Colonic mucosa (tissue), 4 donors: ENCODE measurements around the gene FAM13A. TPM values are rescaled to one million over a fixed set of nuclear protein-coding genes. Genes with fewer than 3 reads are reported as not detected.

Experiments
- DNase-seq: peaks from one replicate; pipeline ENCODE4 v3.0.0-alpha.2; 2020
- H3K27ac ChIP-seq: fragments of 200-600 bp; one replicate; pipeline ENCODE4 v1.8.0; 2021
- H3K27me3 ChIP-seq: fragments of 200-600 bp; one replicate; pipeline ENCODE4 v1.8.0; 2021
- H3K36me3 ChIP-seq: fragments of 200-600 bp; one replicate; pipeline ENCODE4 v1.8.0; 2021
- H3K4me1 ChIP-seq: fragments of 200-600 bp; one replicate; pipeline ENCODE4 v1.8.0; 2021; ENCODE audit warnings: mild to moderate bottlenecking
- H3K4me3 ChIP-seq: fragments of 200-600 bp; one replicate; pipeline ENCODE4 v1.8.0; 2021
- H3K9ac ChIP-seq, 2 donors: one replicate each; pipeline ENCODE4 v1.7.0; 2013; ENCODE audit warnings: control low read depth in 2 of 2, low read depth in 2 of 2, low read length in 2 of 2
- H3K9me3 ChIP-seq: fragments of 200-600 bp; one replicate; pipeline ENCODE4 v1.8.0; 2021
- intact Hi-C: fragments of 100-400 bp; cut with DNase I; formaldehyde crosslinking; loops from one replicate; pipeline ENCODE4 v1.14.1; 2022
- total RNA-seq, 2 donors: library from RNA; stranded (reverse); fragmentation: NEBNext Ultra II Directional in 1 of 2; extraction: Animal tissue kit (Norgen Biotek cat#: 25700) in 1 of 2; gene quantifications; one replicate each; pipeline ENCODE4 v1.2.1, GENCODE V29; 2021
- TF ChIP-seq, protein P1 (sequence below): fragments of 200-600 bp; IDR thresholded peaks from one replicate; pipeline ENCODE4 v1.8.0; 2022; ENCODE audit warnings: antibody characterized with exemption, mild to moderate bottlenecking
- donor health status: healthy.
- donor health status: DM: no; HTN: no; CAD: no.
- donor health status: DM: no; HTN: no; CAD: no.

Gene FAM13A
- total RNA-seq, 2 donors from 2014 or later, result 34.0 to 248 TPM

DNA sequence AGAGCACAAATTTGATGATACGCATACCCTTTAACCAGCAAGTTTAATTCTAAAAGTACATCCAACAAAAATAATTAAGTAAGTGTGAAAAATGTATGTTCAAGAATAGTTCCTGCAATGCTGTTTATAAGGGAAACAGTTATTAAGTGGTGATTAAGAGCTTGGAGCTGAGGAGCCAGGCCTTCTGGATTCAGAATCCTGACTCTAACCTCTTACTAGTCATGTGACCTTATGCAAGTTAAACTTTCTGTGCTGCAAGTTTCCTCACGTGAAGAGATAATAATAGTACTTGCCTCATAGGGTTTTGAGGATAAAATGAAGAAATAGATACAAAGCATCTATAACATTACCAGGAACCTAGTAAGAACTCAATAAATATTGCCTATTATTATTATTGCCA, 77.7 kb downstream of the FAM13A start:
- H3K4me1 ChIP-seq, result no peaks in the 10 kb centered on the region

DNA sequence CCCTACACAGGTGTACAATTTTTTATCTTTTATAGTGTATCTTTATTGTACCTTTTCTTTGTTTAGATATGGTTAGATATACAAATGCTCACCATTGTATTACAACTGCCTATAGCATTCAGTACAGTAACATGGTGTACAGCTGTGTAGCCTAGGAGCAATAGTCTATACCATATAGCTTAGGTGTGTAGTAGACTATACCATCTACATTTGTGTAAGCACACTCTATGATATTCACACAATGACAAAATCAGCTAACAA, 80.3 kb downstream of the FAM13A start:
- no peak for DNase-seq
- H3K4me1 ChIP-seq, result no peaks in the 10 kb centered on the region
- TF ChIP-seq, protein P1, sequence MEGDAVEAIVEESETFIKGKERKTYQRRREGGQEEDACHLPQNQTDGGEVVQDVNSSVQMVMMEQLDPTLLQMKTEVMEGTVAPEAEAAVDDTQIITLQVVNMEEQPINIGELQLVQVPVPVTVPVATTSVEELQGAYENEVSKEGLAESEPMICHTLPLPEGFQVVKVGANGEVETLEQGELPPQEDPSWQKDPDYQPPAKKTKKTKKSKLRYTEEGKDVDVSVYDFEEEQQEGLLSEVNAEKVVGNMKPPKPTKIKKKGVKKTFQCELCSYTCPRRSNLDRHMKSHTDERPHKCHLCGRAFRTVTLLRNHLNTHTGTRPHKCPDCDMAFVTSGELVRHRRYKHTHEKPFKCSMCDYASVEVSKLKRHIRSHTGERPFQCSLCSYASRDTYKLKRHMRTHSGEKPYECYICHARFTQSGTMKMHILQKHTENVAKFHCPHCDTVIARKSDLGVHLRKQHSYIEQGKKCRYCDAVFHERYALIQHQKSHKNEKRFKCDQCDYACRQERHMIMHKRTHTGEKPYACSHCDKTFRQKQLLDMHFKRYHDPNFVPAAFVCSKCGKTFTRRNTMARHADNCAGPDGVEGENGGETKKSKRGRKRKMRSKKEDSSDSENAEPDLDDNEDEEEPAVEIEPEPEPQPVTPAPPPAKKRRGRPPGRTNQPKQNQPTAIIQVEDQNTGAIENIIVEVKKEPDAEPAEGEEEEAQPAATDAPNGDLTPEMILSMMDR, result no peak
- no peaks in the 10 kb centered on the region for H3K27me3 ChIP-seq
- no peaks in the 10 kb centered on the region for H3K36me3 ChIP-seq
- H3K9me3 ChIP-seq, result no peaks in the 10 kb centered on the region
- no peak overlapping the region for H3K9ac ChIP-seq
- no peak overlapping the region for H3K27ac ChIP-seq
- no peak overlapping the region for H3K4me3 ChIP-seq
- intact Hi-C loops, result no loop called here

More for the DNA sequence above, 77.7 kb downstream of the FAM13A start:
- Histone ChIP-seq H3K36me3 (no peaks in the 10 kb centered on the region), H3K27ac (no peak overlapping the region), H3K4me3 (no peak overlapping the region), H3K27me3 (no peaks in the 10 kb centered on the region), H3K9me3 (no peaks in the 10 kb centered on the region), H3K9ac (no peak overlapping the region)
- intact Hi-C loops, result no loop called here
- DNase-seq, result no peak
- TF ChIP-seq, protein P1, result no peak

DNA sequence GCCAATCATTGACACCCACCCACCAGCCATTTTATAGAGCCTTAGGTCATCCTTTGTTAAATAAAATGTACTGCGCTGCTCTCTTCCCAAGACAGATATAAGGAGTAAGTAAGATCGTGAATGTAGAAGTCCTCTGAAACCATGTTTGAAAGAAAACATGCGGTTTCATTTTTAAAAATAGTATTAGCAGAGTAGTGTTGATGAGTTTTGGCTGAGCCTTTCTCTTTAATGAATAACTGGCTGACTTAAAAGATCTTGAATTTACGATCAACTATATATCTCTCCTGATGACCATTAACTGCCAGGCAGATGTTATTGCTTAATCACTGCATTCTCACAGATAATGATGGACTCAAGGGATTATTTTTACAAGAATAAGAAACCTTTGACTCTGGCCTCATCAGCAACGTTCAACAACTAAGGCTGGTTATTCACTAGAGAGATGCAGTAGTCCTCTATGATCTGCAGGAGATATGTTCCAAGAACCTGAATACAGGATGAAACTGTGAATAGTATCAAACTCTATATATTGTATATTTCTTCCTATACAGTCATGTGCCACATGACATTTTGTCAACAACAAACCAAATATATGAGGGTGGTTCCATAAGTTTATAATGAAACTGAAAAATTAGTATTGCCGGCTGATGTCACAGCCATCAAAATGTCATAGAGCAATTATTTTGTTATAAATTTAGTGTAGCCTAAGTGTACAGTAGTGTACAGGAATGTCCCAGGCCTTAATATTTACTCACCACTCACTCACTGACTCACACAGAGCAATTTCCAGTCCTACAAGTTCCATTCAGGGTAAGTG, 80.8 kb downstream of the FAM13A start:
- Histone ChIP-seq H3K27ac (peak overlapping the region; percentile 25), H3K27me3 (no peaks in the 10 kb centered on the region), H3K4me3 (no peak overlapping the region), H3K9ac (no peak overlapping the region), H3K9me3 (no peaks in the 10 kb centered on the region), H3K36me3 (no peaks in the 10 kb centered on the region), H3K4me1 (no peaks in the 10 kb centered on the region)
- no peak for DNase-seq
- TF ChIP-seq, protein P1, result no peak
- intact Hi-C loops, result no loop called here

GRCh38 chr4:88971536-88971935, 85.4 kb downstream of the FAM13A start:
- H3K36me3 ChIP-seq, result no peaks in the 10 kb centered on the region
- no peak for DNase-seq
- H3K9me3 ChIP-seq, result no peaks in the 10 kb centered on the region
- intact Hi-C loops, result no loop called here
- H3K27ac ChIP-seq, result no peak overlapping the region
- TF ChIP-seq, protein P1, result no peak
- H3K9ac ChIP-seq, result no peak overlapping the region
- H3K27me3 ChIP-seq, result no peaks in the 10 kb centered on the region
- H3K4me1 ChIP-seq, result no peaks in the 10 kb centered on the region
- no peak overlapping the region for H3K4me3 ChIP-seq

DNA sequence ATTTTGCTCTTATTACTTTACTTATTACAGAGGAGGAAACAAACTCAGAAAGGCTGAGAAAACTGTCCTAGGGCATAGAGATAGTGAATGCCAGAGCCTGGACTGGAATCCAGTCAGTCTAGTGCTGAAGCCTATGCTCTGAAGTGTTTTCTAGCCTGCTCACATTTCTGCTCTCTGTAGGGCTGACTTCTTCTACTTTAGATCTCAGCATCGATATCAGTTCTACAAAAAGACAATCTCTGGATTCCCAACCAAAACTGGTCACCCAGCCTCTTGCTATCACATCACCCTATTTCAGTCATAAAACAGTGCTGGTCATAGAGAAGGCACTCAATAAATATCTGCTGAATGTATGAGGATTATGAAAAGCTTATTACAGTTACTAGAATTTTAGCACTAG, 87.2 kb downstream of the FAM13A start:
- TF ChIP-seq, protein P1, result no peak
- H3K9me3 ChIP-seq, result no peaks in the 10 kb centered on the region
- H3K27me3 ChIP-seq, result no peaks in the 10 kb centered on the region
- no peak for DNase-seq
- intact Hi-C loops, result no loop called here
- H3K36me3 ChIP-seq, result no peaks in the 10 kb centered on the region
- no peak overlapping the region for H3K27ac ChIP-seq
- H3K4me1 ChIP-seq, result no peaks in the 10 kb centered on the region
- H3K4me3 ChIP-seq, result no peak overlapping the region
- no peak overlapping the region for H3K9ac ChIP-seq
